Stomach (tissue), 4 donors: ENCODE results near the gene GPR37L1.

ENCODE experiments used
- CTCF ChIP-seq, 7 experiments: fragments of 450-650 bp in 4 of 7; fragments of 200-600 bp in 3 of 7; sonication (generic) in 3 of 7; IDR thresholded peaks; one replicate each; pipeline ENCODE4 v1.5.1; 2016 to 2019; ENCODE audit warnings: antibody characterized with exemption in 7 of 7, control low read depth in 2 of 7, mild to moderate bottlenecking in 1 of 7
- EP300 ChIP-seq: sonication (generic); formaldehyde crosslinking; IDR thresholded peaks from one replicate; pipeline ENCODE4 v1.6.1; 2017; ENCODE audit warnings: antibody characterized with exemption
- POLR2A ChIP-seq, 4 donors: fragments of 450-650 bp; IDR thresholded peaks; one replicate each; pipeline ENCODE4 v1.6.1; 2016; ENCODE audit warnings: antibody characterized with exemption in 4 of 4, control low read depth in 2 of 4, mild to moderate bottlenecking in 1 of 4, moderate library complexity in 1 of 4

GRCh38 chr1:202144402-202145067 lies 21.8 kb downstream of the GPR37L1 start, which contains the start of gene ARL8A:
- TF ChIP-seq CTCF (IDR thresholded peaks at IDR 0.05) (no peak), POLR2A (IDR thresholded peaks at IDR 0.05) (no peak), EP300 (no peak)
